GM12878 (cell line): Measurements from ENCODE around the gene KIZ. TPM values are rescaled to one million over a fixed set of nuclear protein-coding genes. Genes with fewer than 3 reads are reported as not detected.

Experiments used
- ATAC-seq: fragments of 200-7000 bp; cut with Tn5 transposase; 3 replicates; pipeline ENCODE4 v1.9.1; 2020; ENCODE audit warnings: mild to moderate bottlenecking, moderate library complexity
- BruUV-seq: library from RNA; stranded (reverse); fragments of 400-500 nt; replicated peaks from 2 replicates; lab custom pipeline; 2021; lab: Mats Ljungman, UMichigan
- CTCF ChIA-PET: fragments of 300-600 bp; sonication (Branson Sonifier 250); formaldehyde crosslinking; extraction: SDS; loops from one replicate; lab custom pipeline; 2021; ENCODE audit warnings: inconsistent platforms; lab: Yijun Ruan, JAX
- POLR2A ChIA-PET: fragments of 350-600 bp; formaldehyde crosslinking; extraction: SDS; loops from one replicate; lab custom pipeline; 2021; ENCODE audit warnings: inconsistent platforms; lab: Charles Lee
- RAD21 ChIA-PET: fragments of 300-600 bp; sonication (Branson Sonifier 250); formaldehyde crosslinking; loops from one replicate; lab custom pipeline; 2023; ENCODE audit warnings: antibody characterized with exemption; ENCODE audit not compliant: unreplicated experiment; lab: Charles Lee
- SMC1A ChIA-PET: fragments of 300-600 bp; sonication (Branson Sonifier 250); formaldehyde crosslinking; loops from one replicate; lab custom pipeline; 2023; ENCODE audit not compliant: unreplicated experiment, uncharacterized antibody; lab: Charles Lee
- DNase-seq: peaks from one replicate; pipeline ENCODE4 v3.0.0-alpha.2; 2011; ENCODE audit warnings: low read depth, low spot score
- FAIRE-seq: peaks from 3 replicates; lab custom pipeline; 2011; peaks lifted over from hg19 to GRCh38; lab: Jason Lieb, UNC
- H2AFZ ChIP-seq: 2 replicates; pipeline ENCODE4 v1.6.0; 2011; ENCODE audit warnings: low read depth, low read length, control low read depth; ENCODE audit not compliant: control insufficient read depth
- H3K27ac ChIP-seq: 2 replicates; pipeline ENCODE4 v1.5.1; 2011; ENCODE audit warnings: control low read depth; ENCODE audit not compliant: control insufficient read depth, insufficient read depth
- H3K27me3 ChIP-seq, 2 experiments: replicated peaks in 1 of 2; 2 replicates each; pipeline versions ENCODE4 v1.6.0 to v1.6.1; 2011; ENCODE audit warnings: low read length in 1 of 2; ENCODE audit not compliant: control insufficient read depth in 2 of 2, insufficient read depth in 2 of 2
- H3K36me3 ChIP-seq, 2 experiments: 2 replicates each; pipeline ENCODE4 v1.5.1; 2011; ENCODE audit warnings: low read length in 1 of 2; ENCODE audit not compliant: control insufficient read depth in 2 of 2, insufficient read depth in 2 of 2
- H3K4me1 ChIP-seq: 2 replicates; pipeline ENCODE4 v1.6.1; 2011; ENCODE audit warnings: mild to moderate bottlenecking, low read length, moderate library complexity, mixed read lengths; ENCODE audit not compliant: control insufficient read depth, insufficient read depth
- H3K4me2 ChIP-seq: 2 replicates; pipeline ENCODE4 v1.6.0; 2011; ENCODE audit warnings: control low read depth; ENCODE audit not compliant: control insufficient read depth, insufficient read depth
- H3K4me3 ChIP-seq: fragments of 200-600 bp; sonication (generic); 2 replicates; pipeline ENCODE4 v1.5.1; 2016
- H3K79me2 ChIP-seq: 2 replicates; pipeline ENCODE4 v1.6.0; 2011; ENCODE audit warnings: low read length; ENCODE audit not compliant: control insufficient read depth, insufficient read depth
- H3K9ac ChIP-seq: 2 replicates; pipeline ENCODE4 v1.8.0; 2011; ENCODE audit warnings: low read length, control low read depth, mixed read lengths; ENCODE audit not compliant: control insufficient read depth, insufficient read depth
- H3K9me3 ChIP-seq: replicated peaks from 3 replicates; pipeline ENCODE4 v1.5.1; 2011; ENCODE audit warnings: mild to moderate bottlenecking, low read length; ENCODE audit not compliant: control insufficient read depth, insufficient read depth
- H4K20me1 ChIP-seq: 2 replicates; pipeline ENCODE4 v1.6.0; 2011; ENCODE audit not compliant: control insufficient read depth, insufficient read depth
- CBX5 ChIP-seq: sonication (generic); IDR thresholded peaks from 2 replicates; pipeline ENCODE4 v1.6.1; 2016; ENCODE audit warnings: low read depth, moderate library complexity, mild to moderate bottlenecking, inconsistent platforms
- CHD1 ChIP-seq: IDR thresholded peaks from 2 replicates; pipeline ENCODE4 v1.6.1; 2012; ENCODE audit warnings: low read depth, low read length, improper control_type of control experiment
- CHD2 ChIP-seq: IDR thresholded peaks from 2 replicates; pipeline ENCODE4 v1.6.1; 2011; ENCODE audit warnings: low read depth, low read length, improper control_type of control experiment, borderline replicate concordance
- CHD4 ChIP-seq: fragments of 200-600 bp; sonication (generic); IDR thresholded peaks from 2 replicates; pipeline ENCODE4 v1.6.1; 2016; ENCODE audit warnings: mild to moderate bottlenecking
- GATAD2B ChIP-seq: fragments of 450-650 bp; conservative IDR thresholded peaks from 2 replicates; pipeline ENCODE4 v1.6.1; 2017; ENCODE audit warnings: low read depth, mild to moderate bottlenecking, moderate library complexity
- HSF1 ChIP-seq: fragments of 150-350 bp; IDR thresholded peaks from 2 replicates; pipeline ENCODE4 v1.6.1; 2014; ENCODE audit warnings: mild to moderate bottlenecking, low read depth, low read length
- IRF3 ChIP-seq: fragments of 450-650 bp; IDR thresholded peaks from 2 replicates; pipeline ENCODE4 v1.6.1; 2014; ENCODE audit warnings: mild to moderate bottlenecking
- MEF2B ChIP-seq: fragments of 450-650 bp; IDR thresholded peaks from 2 replicates; pipeline ENCODE4 v1.6.1; 2018; ENCODE audit warnings: mild to moderate bottlenecking, moderate library complexity; ENCODE audit not compliant: partially characterized antibody, poor library complexity, severe bottlenecking
- MYB ChIP-seq: fragments of 150-350 bp; IDR thresholded peaks from 2 replicates; pipeline ENCODE4 v1.6.1; 2014; ENCODE audit warnings: mild to moderate bottlenecking, low read depth, low read length, borderline replicate concordance
- PAX5 ChIP-seq: IDR thresholded peaks from 2 replicates; pipeline ENCODE4 v1.6.1; 2011; ENCODE audit warnings: low read depth, low read length, borderline replicate concordance
- RELA ChIP-seq: fragments of 450-650 bp; IDR thresholded peaks from 2 replicates; pipeline ENCODE4 v1.8.0; 2014; ENCODE audit warnings: borderline replicate concordance; ENCODE audit not compliant: partially characterized antibody
- SRF ChIP-seq, 2 experiments: IDR thresholded peaks; 2 replicates each; pipeline ENCODE4 v1.6.1; 2011; ENCODE audit warnings: low read depth in 2 of 2, low read length in 2 of 2, mild to moderate bottlenecking in 1 of 2, moderate library complexity in 1 of 2
- TBL1XR1 ChIP-seq: IDR thresholded peaks from 2 replicates; pipeline ENCODE4 v1.6.1; 2012; ENCODE audit warnings: low read depth, low read length, improper control_type of control experiment
- WRNIP1 ChIP-seq: IDR thresholded peaks from 2 replicates; pipeline ENCODE4 v1.6.1; 2011; ENCODE audit warnings: low read depth, low read length, improper control_type of control experiment, borderline replicate concordance
- ZBTB40 ChIP-seq: fragments of 450-650 bp; IDR thresholded peaks from 2 replicates; pipeline ENCODE4 v1.6.1; 2016; ENCODE audit warnings: mild to moderate bottlenecking, moderate library complexity, borderline replicate concordance
- ZNF207 ChIP-seq: fragments of 450-650 bp; IDR thresholded peaks from 2 replicates; pipeline ENCODE4 v1.6.1; 2014; ENCODE audit warnings: antibody characterized with exemption, mild to moderate bottlenecking, borderline replicate concordance
- ZNF622 ChIP-seq: fragments of 450-650 bp; IDR thresholded peaks from 2 replicates; pipeline ENCODE4 v1.6.1; 2017; ENCODE audit warnings: mild to moderate bottlenecking, inconsistent platforms
- WGBS: methylation state at CpG from one replicate; pipeline ENCODE4 v1.1.6; 2016; ENCODE audit warnings: low lambda C conversion rate; ENCODE audit not compliant: insufficient replicate concordance, insufficient coverage; ENCODE audit errors: missing lambda C conversion rate; 5-methylcytosine and 5-hydroxymethylcytosine counted together
- in situ Hi-C: fragments of 300-500 bp; cut with MboI; formaldehyde crosslinking; loops from 9 replicates; pipeline ENCODE4 v1.14.3; 2018; ENCODE audit warnings: mixed read lengths
- intact Hi-C: fragments of 100-400 bp; cut with micrococcal nuclease; formaldehyde crosslinking; loops from one replicate; pipeline ENCODE4 v1.14.2; 2022; ENCODE audit not compliant: unreplicated experiment
- polyA plus RNA-seq, 11 experiments: library from polyadenylated mRNA; depleted of rRNA in 4 of 11; unstranded in 6 of 11; stranded (reverse) in 5 of 11; fragments of >200 nt; fragmentation: Nextera tagmentation in 4 of 11; fragmentation: Illumina TruSeq in 1 of 11; extraction: Ambion mirVana in 4 of 11; extraction: Trizol in 1 of 11; gene quantifications; 1 replicate in 1 of 11; 2 replicates in 10 of 11; pipeline versions ENCODE4 v1.2.1 to v1.2.3, GENCODE V29; 2011 to 2016; ENCODE audit warnings: inconsistent platforms in 2 of 11, missing spikeins in 2 of 11, low read depth in 1 of 11
- total RNA-seq, 4 experiments: library from RNA; depleted of rRNA in 3 of 4; stranded (reverse); fragments of >200 nt in 3 of 4; fragmentation: Illumina TruSeq in 1 of 4; extraction: Trizol in 1 of 4; gene quantifications; 2 replicates each; pipeline versions ENCODE4 v1.2.1 to v1.2.3, GENCODE V29; 2013 to 2021

KIZ gene
- total and polyA plus RNA-seq, 10 of the 15 experiments (the other 5 are each of a cell fraction or from before 2014, with no cell fraction given) = 2.7 to 11.0 (median 7.3) TPM

GRCh38 chr20:21133404-21133803 lies 7.5 kb downstream of the KIZ start:
- 96% methylated on average over 4 of the region's 4 CpGs for WGBS
- Histone ChIP-seq H2AFZ (no peak overlapping the region), H3K36me3 (peaks cover 0 to 2% of the 10 kb centered on the region in 2 experiments; a peak in 1 of 4 replicates), H4K20me1 (no peaks in the 10 kb centered on the region), H3K27ac (no peak overlapping the region), H3K4me3 (no peak overlapping the region), H3K9ac (no peak overlapping the region), H3K27me3 (no peaks in the 10 kb centered on the region), H3K4me1 (peaks cover 5% of the 10 kb centered on the region), H3K4me2 (no peak overlapping the region), H3K79me2 (no peaks in the 10 kb centered on the region), H3K9me3 (no peaks in the 10 kb centered on the region)
- TF ChIP-seq GATAD2B = no peak
- TF ChIP-seq CHD1 = no peak
- no peak for TF ChIP-seq ZNF622
- TF ChIP-seq MEF2B = no peak
- no peak for TF ChIP-seq IRF3
- TF ChIP-seq TBL1XR1 = no peak
- TF ChIP-seq WRNIP1 = no peak
- TF ChIP-seq ZBTB40 = no peak
- no peak for TF ChIP-seq SRF (IDR thresholded peaks at IDR 0.05; ENCODE audit: low read depth in 2 of 2, low read length in 2 of 2)
- TF ChIP-seq RELA = no peak
- TF ChIP-seq CBX5 = no peak
- no peak for TF ChIP-seq CHD4
- no peak for TF ChIP-seq CHD2
- no peak for TF ChIP-seq MYB
- no peak for TF ChIP-seq HSF1
- no peak for TF ChIP-seq ZNF207
- no peak for TF ChIP-seq PAX5
- SMC1A ChIA-PET = no interaction called here
- DNase-seq (no peak), FAIRE-seq (no peak), ATAC-seq (no peak)
- RAD21 ChIA-PET = no interaction called here
- in situ Hi-C loops (no loop called here), intact Hi-C loops (no loop called here)
- no TSS peak for BruUV-seq
- POLR2A ChIA-PET = no interaction called here
- CTCF ChIA-PET = no interaction called here
